CD8-positive, alpha-beta memory T cell (primary cell): ENCODE results near the gene C1RL. TPM values are rescaled to one million over a fixed set of nuclear protein-coding genes. Genes with fewer than 3 reads are reported as not detected.

ENCODE experiments used
- CTCF ChIA-PET: fragments of 350-600 bp; sonication (Branson Sonifier 250); formaldehyde crosslinking; loops from one replicate; lab custom pipeline; 2021; ENCODE audit warnings: antibody characterized with exemption; lab: Charles Lee
- POLR2A ChIA-PET: fragments of 350-600 bp; sonication (Branson Sonifier 250); formaldehyde crosslinking; loops from one replicate; lab custom pipeline; 2021; ENCODE audit warnings: antibody characterized with exemption; lab: Charles Lee
- DNase-seq, 5 donors: peaks; one replicate each; pipeline versions ENCODE4 v3.0.0 to v3.0.0-alpha.2; 2020 to 2022; ENCODE audit warnings: mixed read lengths in 1 of 5
- H3K27ac ChIP-seq: one replicate; pipeline ENCODE4 v1.7.0; 2013; ENCODE audit warnings: low read depth, mild to moderate bottlenecking, low read length, moderate library complexity
- H3K27me3 ChIP-seq: 2 replicates; pipeline ENCODE4 v1.7.0; 2013; ENCODE audit warnings: low read length, mild to moderate bottlenecking; ENCODE audit not compliant: insufficient read depth, poor library complexity, severe bottlenecking
- H3K36me3 ChIP-seq: 2 replicates; pipeline ENCODE4 v1.7.0; 2013; ENCODE audit warnings: mild to moderate bottlenecking, low read length, moderate library complexity; ENCODE audit not compliant: insufficient read depth
- H3K4me1 ChIP-seq: 2 replicates; pipeline ENCODE4 v1.7.0; 2013; ENCODE audit warnings: mild to moderate bottlenecking, low read length, moderate library complexity; ENCODE audit not compliant: insufficient read depth
- H3K4me3 ChIP-seq: 2 replicates; pipeline ENCODE4 v1.7.0; 2013; ENCODE audit warnings: mild to moderate bottlenecking, low read length
- H3K9me3 ChIP-seq: 2 replicates; pipeline ENCODE4 v1.7.0; 2013; ENCODE audit warnings: mild to moderate bottlenecking, low read length
- H3K27ac Mint-ChIP-seq, 8 donors: one replicate each; pipeline ENCODE4 v1.8.0; 2020 to 2021; ENCODE audit warnings: mixed read lengths in 8 of 8, mild to moderate bottlenecking in 6 of 8, inconsistent platforms in 3 of 8, moderate library complexity in 3 of 8
- H3K27me3 Mint-ChIP-seq, 2 donors: one replicate each; pipeline ENCODE4 v1.8.0; 2020 to 2021; ENCODE audit warnings: mixed read lengths in 2 of 2, mild to moderate bottlenecking in 1 of 2, moderate library complexity in 1 of 2
- H3K36me3 Mint-ChIP-seq, 3 donors: one replicate each; pipeline ENCODE4 v1.8.0; 2020 to 2021; ENCODE audit warnings: mixed read lengths in 3 of 3, inconsistent platforms in 1 of 3, mild to moderate bottlenecking in 1 of 3
- H3K4me1 Mint-ChIP-seq, 3 donors: one replicate each; pipeline ENCODE4 v1.8.0; 2020 to 2021; ENCODE audit warnings: mixed read lengths in 3 of 3, inconsistent platforms in 1 of 3, mild to moderate bottlenecking in 1 of 3
- H3K4me3 Mint-ChIP-seq, 7 donors: one replicate each; pipeline ENCODE4 v1.8.0; 2020 to 2021; ENCODE audit warnings: mixed read lengths in 7 of 7, mild to moderate bottlenecking in 6 of 7, moderate library complexity in 4 of 7, inconsistent platforms in 2 of 7
- H3K9me3 Mint-ChIP-seq, 5 donors: one replicate each; pipeline ENCODE4 v1.8.0; 2020 to 2022; ENCODE audit warnings: mixed read lengths in 5 of 5, mild to moderate bottlenecking in 3 of 5, moderate library complexity in 2 of 5, inconsistent platforms in 1 of 5
- polyA plus RNA-seq: library from polyadenylated mRNA; unstranded; fragments of 300-500 nt; fragmentation: Illumina TruSeq; gene quantifications from one replicate; pipeline ENCODE4 v1.2.3, GENCODE V29; 2021
- total RNA-seq, 2 experiments: library from RNA; stranded (reverse); gene quantifications; one replicate each; pipeline ENCODE4 v1.2.3, GENCODE V29; 2021

Gene C1RL
- total and polyA plus RNA-seq, 3 experiments from 2014 or later = 7.2 to 14.2 (median 12.7) TPM

DNA sequence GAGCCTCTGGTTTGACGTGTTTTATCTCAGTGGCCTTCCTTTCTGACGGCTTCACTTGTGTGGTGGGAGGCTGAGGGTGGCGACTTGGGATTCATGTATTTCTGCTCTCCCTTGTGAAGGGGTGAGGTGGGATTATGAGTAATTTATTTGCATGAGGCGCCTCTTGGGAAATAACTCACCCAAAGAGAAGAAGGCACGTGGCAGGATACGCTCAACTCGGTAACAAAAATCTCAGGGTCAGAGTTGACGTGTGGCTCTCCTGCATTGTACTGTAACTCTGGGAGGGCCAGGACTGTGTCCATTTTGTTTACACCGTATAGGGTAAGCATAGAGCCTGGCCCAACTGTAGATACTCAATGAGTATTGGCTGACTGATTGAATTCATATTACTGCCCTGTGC is 63.1 kb downstream of the C1RL start:
- H3K27me3 Mint-ChIP-seq = no peaks in the 10 kb centered on the region
- Histone ChIP-seq H3K4me1 (peaks cover 10% of the 10 kb centered on the region), H3K27me3 (no peaks in the 10 kb centered on the region)

More for the DNA sequence above, 63.1 kb downstream of the C1RL start:
- no peaks in the 10 kb centered on the region for H3K36me3 Mint-ChIP-seq
- CTCF ChIA-PET = no interaction called here
- H3K4me1 Mint-ChIP-seq = peaks cover 3 to 9% (median 7%) of the 10 kb centered on the region in 3 donors
- no peak overlapping the region for H3K4me3 Mint-ChIP-seq
- POLR2A ChIA-PET = no interaction called here
- no peak for DNase-seq
- Histone ChIP-seq H3K36me3 (no peaks in the 10 kb centered on the region), H3K27ac (no peak overlapping the region), H3K4me3 (no peak overlapping the region), H3K9me3 (no peaks in the 10 kb centered on the region)
- no peaks in the 10 kb centered on the region for H3K9me3 Mint-ChIP-seq
- H3K27ac Mint-ChIP-seq = peak overlapping the region in 2 of 8 donors; percentile 40 to 50

Other genes with a start within 250 kb of the C1RL start
- gene TPI1, start 241.7 kb downstream of the C1RL start, total RNA-seq = 1,000 to 10,000 TPM; 1,331 to 1,374 TPM
- gene TPI1, start 241.7 kb downstream of the C1RL start, polyA plus RNA-seq = 613 TPM
- 1 to 10 TPM; 7.7 to 8.1 TPM for gene SPSB2, start 235.9 kb downstream of the C1RL start, total RNA-seq
- 11.4 TPM for gene SPSB2, start 235.9 kb downstream of the C1RL start, polyA plus RNA-seq
- gene LRRC23, start 204.4 kb downstream of the C1RL start, total RNA-seq = 1 to 10 TPM; 4.9 to 5.0 TPM
- 5.0 TPM for gene LRRC23, start 204.4 kb downstream of the C1RL start, polyA plus RNA-seq
- 100 to 1,000 TPM; 125 to 131 TPM for gene ENO2, start 194.6 kb downstream of the C1RL start, total RNA-seq
- 36.4 TPM for gene ENO2, start 194.6 kb downstream of the C1RL start, polyA plus RNA-seq
- 10 to 100 TPM; 54.8 to 60.4 TPM for gene ATN1, start 181.3 kb downstream of the C1RL start, total RNA-seq
- 0.62 TPM for gene ATN1, start 181.3 kb downstream of the C1RL start, polyA plus RNA-seq
- gene RNU7-1, start 165.4 kb downstream of the C1RL start, total RNA-seq = not detected
- not detected for gene RNU7-1, start 165.4 kb downstream of the C1RL start, polyA plus RNA-seq
- gene C12orf57, start 165.2 kb downstream of the C1RL start, total RNA-seq = 100 to 1,000 TPM; 297 to 304 TPM
- 259 TPM for gene C12orf57, start 165.2 kb downstream of the C1RL start, polyA plus RNA-seq
- gene PTPN6, start 157.9 kb downstream of the C1RL start, total RNA-seq = 100 to 1,000 TPM; 456 to 460 TPM
- 379 TPM for gene PTPN6, start 157.9 kb downstream of the C1RL start, polyA plus RNA-seq
- gene PHB2, start 138.6 kb downstream of the C1RL start, total RNA-seq = 100 to 1,000 TPM; 499 to 503 TPM
- 116 TPM for gene PHB2, start 138.6 kb downstream of the C1RL start, polyA plus RNA-seq
- gene EMG1, start 138.3 kb downstream of the C1RL start, total RNA-seq = 100 to 1,000 TPM; 158 to 161 TPM
- 64.4 TPM for gene EMG1, start 138.3 kb downstream of the C1RL start, polyA plus RNA-seq
- gene LPCAT3, start 90.7 kb downstream of the C1RL start, total RNA-seq = 10 to 100 TPM; 20.4 to 22.1 TPM
- 25.5 TPM for gene LPCAT3, start 90.7 kb downstream of the C1RL start, polyA plus RNA-seq
- under 1 TPM; 0.64 to 0.83 TPM for gene C1S, start 48.5 kb downstream of the C1RL start, total RNA-seq
- not detected for gene C1S, start 48.5 kb downstream of the C1RL start, polyA plus RNA-seq
- gene C1R, start 16.8 kb downstream of the C1RL start, total RNA-seq = 1 to 10 TPM; 1.2 to 1.7 TPM
- 1.9 TPM for gene C1R, start 16.8 kb downstream of the C1RL start, polyA plus RNA-seq
- gene RBP5, start 19.7 kb upstream of the C1RL start, total RNA-seq = under 1 TPM in 1 of 2 experiments, not detected in 1; 0.31 TPM
- not detected for gene RBP5, start 19.7 kb upstream of the C1RL start, polyA plus RNA-seq
- 10 to 100 TPM; 16.5 to 17.7 TPM for gene CLSTN3, start 21.2 kb upstream of the C1RL start, total RNA-seq
- 7.7 TPM for gene CLSTN3, start 21.2 kb upstream of the C1RL start, polyA plus RNA-seq
- 10 to 100 TPM; 30.7 to 31.3 TPM for gene PEX5, start 80.5 kb upstream of the C1RL start, total RNA-seq
- gene PEX5, start 80.5 kb upstream of the C1RL start, polyA plus RNA-seq = 17.4 TPM
- gene ACSM4, start 194.9 kb upstream of the C1RL start, total RNA-seq = not detected
- gene ACSM4, start 194.9 kb upstream of the C1RL start, polyA plus RNA-seq = not detected